GM19043 (cell line): ENCODE measurements around the gene TUBE1.
"Not testable (repeated sequence)": the region's sequence is repeated elsewhere in the genome, so short reads cannot be mapped to it uniquely, and the experiment has no call there.

Experiments
- ATAC-seq: cut with Tn5 transposase; IDR thresholded peaks from one replicate; pipeline ENCODE4 v1.9.1; 2021; ENCODE audit warnings: low read depth; ENCODE audit not compliant: unreplicated experiment

Gene TUBE1, protein sequence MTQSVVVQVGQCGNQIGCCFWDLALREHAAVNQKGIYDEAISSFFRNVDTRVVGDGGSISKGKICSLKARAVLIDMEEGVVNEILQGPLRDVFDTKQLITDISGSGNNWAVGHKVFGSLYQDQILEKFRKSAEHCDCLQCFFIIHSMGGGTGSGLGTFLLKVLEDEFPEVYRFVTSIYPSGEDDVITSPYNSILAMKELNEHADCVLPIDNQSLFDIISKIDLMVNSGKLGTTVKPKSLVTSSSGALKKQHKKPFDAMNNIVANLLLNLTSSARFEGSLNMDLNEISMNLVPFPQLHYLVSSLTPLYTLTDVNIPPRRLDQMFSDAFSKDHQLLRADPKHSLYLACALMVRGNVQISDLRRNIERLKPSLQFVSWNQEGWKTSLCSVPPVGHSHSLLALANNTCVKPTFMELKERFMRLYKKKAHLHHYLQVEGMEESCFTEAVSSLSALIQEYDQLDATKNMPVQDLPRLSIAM

DNA sequence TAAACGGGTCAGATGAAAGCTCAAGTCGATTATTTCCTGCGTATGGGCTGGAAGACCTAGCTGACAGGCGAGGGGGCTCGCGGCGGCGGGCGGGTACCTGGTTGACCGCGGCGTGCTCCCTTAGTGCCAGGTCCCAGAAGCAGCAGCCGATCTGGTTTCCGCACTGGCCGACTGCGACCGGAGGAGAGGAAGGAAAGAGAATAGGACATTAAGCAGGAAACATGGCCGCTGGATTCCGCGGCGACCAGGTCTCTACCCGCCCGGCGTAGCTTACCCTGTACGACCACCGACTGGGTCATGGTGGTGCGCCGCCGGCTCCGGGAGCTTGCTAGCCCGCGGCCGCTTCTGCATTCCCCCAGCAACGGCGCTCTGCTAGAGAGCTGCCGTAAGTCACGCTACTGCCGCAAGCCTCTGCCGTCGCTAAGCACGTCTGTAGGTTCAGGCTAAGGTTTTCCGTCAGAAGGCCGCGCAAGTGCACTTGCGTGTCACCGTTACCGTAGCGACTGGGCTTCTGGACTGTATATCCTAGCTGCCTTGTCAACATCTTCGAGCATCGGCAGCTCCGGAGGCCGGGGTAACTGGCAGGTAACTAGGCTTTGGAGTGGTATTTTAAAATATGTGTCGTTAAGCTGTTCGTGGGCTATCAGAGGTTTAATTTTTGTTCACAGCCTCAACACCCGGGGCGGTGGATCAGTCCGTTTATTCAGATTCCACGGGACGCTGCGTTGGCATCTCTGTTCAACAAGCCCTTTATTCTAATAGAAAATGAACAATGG, at the start of gene TUBE1, which contains the start of gene FAM229B:
Gene TUBE1 (minus strand): TSS at position 347 of the 776 bp plus-strand sequence. CDS start 48 bp downstream, at position 299.
Gene FAM229B (plus strand): TSS at position 456 of the 776 bp plus-strand sequence. CDS start 11,693 bp downstream, outside the sequence.
- ATAC-seq: peak; percentile 95

DNA sequence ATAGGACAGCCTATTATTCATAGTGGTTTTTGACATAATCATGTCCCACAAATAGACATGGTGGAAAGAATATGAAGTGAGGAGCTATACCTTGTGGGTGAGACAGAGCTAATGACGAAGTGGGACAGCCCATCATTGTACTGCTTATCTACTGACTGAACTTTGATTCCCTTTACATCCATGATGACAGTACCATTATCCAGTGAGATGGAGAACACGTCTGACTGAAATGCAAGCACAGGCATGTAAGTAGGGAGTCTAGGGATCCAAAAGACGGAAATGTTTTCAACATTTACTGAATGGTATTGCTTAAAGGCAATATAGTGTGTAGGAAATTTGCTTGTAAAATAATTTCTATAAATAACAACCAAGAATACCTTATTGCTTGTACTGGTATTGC, 43.6 kb upstream of the TUBE1 start:
- no peak for ATAC-seq

DNA sequence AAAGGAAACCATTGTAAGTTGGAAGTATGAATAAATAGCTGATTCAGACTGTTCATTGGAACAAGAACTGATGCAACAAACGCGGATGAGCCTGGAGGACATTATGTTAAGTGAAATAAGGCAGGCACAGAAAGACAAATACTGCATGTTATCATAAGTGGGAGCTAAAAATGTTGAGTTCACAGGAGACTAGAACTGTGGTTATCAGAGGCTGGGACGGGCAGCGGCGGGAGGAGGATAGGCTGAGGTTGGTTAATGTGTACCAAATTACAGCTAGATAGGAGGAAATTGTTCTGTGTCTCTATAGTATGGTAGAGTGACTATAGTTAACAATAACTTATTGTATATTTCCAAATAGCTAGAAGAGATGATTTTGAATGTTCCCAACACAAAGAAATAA, 40.9 kb upstream of the TUBE1 start:
- ATAC-seq: no peak

DNA sequence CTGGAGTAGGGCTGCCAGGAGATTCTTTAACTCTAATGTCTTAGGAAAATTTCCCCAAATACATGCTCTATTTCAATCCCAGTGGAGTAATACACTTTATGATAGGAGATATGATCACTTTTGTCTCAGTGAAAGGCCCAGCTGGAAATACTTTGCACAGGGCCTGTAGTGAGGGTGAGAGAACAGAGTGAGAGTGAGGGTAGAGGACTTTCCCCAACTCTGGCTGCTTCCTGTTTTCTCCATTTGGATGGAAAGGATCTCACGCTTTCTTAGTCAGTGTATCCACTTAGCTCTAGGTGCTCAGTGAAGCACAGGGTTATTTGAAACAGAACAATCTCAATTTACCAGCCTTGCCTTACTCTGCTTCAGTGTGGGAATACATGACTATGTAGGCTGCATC, 36.7 kb upstream of the TUBE1 start:
- no peak for ATAC-seq

DNA sequence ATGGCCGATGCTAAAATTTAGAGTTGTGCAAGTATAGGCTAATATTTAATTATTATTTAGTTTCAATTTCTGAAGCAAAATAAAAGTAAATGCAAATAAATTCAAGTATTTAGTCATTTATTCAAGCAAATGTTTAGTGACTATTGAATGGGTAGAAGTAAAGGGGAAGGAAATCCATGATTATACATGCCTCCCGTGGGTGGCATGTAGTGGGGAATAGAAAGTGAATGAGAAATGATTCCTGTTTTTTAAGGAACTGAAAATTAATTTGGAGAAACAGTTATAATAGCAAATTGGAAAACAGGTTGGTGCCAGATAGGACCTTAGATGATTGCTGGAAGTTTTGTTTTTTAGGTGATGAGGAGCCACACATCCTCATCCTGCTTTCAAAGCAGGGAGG, 35.5 kb upstream of the TUBE1 start:
- no peak for ATAC-seq

DNA sequence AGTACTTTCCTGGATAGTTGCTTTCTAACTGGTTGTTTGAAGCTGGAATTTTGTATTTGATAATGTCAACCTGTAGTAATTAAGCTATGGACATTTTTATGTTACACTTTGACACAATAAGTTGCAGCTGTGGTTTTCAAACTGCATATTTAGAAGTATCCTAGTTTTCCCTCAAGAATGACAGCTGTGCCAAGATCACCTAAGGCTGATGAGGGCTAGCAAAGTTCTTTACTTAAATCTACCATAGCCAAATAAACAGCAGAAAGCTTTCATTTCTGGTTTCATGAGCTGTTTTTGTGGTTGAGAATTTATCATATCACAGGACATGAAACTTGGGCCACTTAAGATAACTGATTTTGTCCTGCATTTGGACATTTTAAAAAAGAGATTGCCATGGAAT, 30.8 kb upstream of the TUBE1 start:
- ATAC-seq: no peak

DNA sequence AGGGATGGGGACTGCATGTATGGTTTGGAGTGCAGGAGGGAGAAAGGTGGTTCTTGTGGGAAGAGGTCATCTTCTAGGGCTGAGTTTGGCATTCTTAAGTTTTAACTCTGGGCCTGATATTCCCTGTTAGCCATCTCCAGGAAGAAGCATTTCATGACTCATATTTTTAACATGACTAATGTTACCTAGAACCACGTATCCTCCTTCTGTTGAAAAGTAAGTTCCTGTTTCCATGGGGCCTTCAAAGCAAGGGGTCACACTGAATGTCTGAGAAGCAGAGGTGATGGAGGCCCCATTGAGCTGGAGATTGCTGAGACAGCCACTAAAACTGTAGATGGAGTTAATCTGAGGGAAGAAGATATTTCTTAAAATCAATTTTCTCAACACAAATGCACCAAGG, 30.3 kb upstream of the TUBE1 start:
- no peak for ATAC-seq

DNA sequence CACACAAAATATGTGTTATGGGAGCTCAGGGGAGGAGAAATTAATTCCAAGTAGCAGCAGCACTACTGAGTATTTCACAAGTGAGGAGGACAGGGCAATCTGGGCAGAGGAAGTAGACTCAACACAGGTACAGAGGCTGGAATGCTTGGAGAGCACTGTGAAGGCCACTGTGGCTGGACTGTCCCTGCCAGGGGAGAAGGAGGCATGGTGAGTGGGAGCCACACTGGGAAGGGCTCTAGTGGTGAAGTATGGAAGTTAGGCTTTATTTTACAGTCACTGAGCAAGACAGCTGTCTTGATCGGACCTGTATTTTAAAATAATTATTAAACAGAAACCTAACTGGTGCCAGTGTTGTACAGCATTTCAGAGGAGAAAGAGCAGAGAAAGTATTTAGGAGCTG, 28.9 kb upstream of the TUBE1 start:
- ATAC-seq: no peak

DNA sequence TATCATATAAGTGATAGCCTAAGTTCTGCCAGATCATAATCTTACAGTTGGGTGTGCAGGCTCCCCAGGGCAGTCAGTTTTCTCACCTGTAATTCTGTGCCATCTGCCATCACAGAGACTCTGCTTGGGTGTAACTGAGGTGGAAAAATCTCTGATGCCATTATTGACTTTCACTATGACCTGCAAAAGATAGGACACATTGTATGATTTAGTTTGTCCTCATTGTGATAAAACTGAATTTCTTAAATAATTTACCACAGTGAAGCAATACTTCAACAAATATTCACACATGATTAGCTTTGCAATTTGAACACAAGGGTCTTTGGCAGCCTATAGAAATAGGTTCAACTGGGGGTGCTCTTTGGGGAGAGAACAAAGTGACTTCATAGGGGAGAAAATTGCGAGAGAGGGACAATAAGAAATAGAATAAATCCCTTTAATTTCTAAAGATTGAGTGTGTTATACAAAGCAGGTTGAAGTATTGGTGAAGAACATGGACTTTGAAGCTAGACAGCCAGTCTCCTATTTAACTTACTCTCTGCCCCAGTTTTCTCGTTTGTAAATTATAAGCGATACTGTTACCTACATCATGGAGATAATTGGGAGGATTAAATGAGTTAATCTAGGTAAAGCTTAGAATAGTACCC, 27.4 kb upstream of the TUBE1 start:
- ATAC-seq: no peak

DNA sequence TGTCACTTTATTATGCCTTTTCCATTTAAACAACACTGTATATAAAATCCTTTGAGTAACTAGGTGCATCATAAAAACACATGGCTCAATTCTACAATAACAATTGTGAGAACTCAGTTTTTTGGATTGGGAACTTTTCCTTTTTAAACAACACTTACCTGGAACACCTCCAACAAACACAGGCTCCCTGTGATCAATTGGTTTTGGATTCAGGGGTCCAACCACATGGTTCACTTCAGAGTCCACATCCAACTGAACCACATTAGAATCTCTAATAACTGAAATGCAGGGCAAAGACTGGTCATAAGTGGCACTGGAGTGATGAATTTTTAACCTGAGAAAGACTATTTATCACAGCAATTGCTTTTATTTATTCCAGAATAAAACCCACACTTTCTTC, 26.6 kb upstream of the TUBE1 start:
- ATAC-seq: no peak

DNA sequence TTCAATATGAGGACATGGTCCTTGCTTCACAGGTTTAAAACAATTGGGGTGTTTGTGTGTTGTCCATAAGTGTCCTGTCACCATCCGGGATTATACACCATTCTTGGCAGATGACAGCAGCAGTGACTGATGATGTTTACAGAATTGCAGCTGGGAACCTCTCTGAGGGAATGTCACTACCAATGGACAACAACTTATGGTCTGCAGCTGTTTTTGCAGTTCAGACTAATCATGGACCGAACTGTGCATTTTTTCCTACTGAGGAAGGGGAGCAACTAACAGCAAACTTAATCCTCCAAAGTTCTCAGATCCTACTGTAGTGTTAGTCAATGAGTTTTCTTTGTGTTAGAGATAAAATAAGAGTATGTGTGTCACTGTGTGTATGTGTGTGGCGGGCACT, 26.1 kb upstream of the TUBE1 start:
- ATAC-seq: no peak

DNA sequence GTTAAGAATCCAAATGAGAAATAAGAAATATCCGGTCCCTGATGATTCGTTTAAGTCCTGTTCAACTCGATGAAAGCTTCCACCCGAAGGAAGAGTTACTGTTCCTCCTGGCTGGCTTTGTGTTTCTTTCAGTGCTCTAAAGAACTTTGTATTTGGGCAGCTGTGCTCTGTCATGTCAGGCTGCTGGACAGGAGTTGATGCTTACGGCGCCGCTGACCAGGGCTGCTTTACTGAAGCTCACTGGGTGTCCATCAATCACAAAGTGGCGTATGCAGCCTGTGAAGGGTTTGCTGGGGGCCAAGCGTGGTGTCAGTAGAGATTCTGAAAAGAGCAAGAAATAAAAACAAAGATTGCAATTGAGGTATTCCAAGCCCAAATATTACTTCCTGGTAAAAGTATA, 22.0 kb upstream of the TUBE1 start:
- ATAC-seq: no peak

DNA sequence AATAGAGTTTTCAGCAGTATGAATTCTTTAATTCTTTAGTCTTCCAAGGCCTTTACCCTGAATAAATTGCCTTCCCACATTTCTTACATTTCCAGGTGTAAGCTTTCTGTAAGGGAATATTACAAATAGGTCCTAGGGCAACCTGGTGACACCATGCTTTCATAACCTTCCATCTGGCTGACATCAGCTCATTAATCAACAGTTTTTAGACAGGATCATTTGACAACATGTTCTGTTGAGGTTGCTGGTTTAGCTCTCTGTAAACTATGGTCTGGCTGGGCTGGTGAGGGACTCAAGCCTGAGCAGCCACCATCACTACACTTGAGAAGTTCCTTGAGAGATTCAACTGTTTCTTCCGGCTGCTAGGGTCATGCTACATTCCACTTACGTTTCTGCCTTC, 19.3 kb upstream of the TUBE1 start:
- ATAC-seq: no peak

DNA sequence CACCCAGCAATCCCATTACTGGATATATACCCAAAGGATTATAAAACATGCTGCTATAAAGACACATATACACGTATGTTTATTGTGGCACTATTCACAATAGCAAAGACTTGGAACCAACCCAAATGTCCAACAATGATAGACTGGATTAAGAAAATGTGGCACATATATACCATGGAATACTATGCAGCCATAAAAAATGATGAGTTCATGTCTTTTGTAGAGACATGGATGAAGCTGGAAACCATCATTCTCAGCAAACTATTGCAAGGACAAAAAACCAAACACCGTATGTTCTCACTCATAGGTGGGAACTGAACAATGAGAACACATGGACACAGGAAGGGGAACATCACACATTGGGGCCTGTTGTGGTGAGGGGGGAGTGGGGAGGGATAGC, 18.7 kb upstream of the TUBE1 start:
- not testable (repeated sequence) for ATAC-seq

DNA sequence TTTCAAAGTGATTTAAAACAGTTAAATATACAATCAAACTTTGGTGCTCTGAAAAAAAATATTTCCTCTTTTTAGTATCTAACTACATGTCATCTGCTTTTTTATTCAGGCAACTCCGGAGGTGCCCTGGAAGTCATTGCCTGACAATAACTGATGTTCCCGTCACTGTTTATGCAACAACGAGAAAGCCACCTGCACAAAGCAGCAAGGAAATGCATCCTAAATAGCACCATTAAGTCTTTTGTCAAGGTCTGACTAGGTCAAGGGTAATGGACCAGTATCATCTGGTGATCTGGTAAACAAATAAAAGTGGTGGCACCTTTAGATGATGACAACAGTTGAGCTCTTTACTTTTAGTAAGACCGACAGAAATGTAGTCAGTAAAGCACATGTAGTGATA, 13.3 kb upstream of the TUBE1 start:
- no peak for ATAC-seq

DNA sequence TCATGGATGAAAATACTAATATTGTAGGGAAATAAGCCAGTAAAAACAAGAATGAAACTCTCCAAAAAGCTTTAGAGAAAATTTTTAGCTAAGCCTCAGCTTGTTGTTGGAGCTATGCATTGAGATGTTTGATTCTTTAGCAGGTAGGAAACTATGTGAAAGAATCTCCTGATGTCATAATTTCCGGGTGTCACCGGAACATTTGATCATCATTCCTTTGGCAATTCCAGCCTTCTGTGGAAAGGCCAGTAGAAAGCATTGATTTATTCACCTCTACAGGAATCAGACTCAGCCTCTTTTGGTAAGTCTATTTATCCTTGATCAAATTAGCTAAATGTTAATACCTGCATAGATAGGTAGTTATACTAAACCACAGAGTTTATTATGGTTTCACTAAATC, 9.6 kb upstream of the TUBE1 start:
- no peak for ATAC-seq

DNA sequence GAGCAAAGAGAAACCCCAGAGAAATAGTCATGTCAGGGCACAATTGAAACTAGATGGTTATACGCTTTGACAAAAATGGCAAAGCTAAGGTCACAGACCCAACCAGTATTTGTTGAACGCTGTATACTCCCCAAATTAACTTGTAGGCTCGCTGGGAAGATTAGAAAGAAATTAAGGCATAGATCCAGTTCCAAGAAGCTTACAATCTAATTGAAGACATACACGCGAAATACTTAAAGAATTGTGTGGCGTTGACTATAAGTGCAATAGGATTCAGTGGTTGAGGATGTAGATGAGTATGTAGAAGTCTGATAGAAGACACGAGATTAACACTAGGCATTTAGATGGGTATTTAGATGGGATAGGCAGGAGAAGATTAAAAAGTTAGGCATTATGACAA, 634 bp upstream of the TUBE1 start:
- no peak for ATAC-seq

DNA sequence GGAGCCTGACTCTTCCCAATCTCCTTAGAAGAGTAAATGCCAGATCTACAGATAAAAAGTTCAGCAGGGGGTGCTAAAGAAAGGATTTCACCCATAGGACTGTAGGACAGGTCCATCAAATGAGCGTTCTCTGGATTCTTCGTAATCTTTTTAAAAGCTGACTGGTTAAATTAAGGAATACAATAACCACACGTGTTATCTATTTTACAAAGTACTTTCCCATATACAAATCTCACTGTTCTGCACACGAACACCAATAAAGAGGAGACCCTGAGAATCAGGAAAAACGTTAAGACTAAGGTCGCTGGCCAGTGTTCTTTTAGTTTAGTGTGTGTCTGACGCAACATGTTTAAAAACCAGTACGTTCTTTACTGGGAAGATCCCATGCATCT, 542 bp downstream of the TUBE1 start:
- ATAC-seq: peak; percentile 16

DNA sequence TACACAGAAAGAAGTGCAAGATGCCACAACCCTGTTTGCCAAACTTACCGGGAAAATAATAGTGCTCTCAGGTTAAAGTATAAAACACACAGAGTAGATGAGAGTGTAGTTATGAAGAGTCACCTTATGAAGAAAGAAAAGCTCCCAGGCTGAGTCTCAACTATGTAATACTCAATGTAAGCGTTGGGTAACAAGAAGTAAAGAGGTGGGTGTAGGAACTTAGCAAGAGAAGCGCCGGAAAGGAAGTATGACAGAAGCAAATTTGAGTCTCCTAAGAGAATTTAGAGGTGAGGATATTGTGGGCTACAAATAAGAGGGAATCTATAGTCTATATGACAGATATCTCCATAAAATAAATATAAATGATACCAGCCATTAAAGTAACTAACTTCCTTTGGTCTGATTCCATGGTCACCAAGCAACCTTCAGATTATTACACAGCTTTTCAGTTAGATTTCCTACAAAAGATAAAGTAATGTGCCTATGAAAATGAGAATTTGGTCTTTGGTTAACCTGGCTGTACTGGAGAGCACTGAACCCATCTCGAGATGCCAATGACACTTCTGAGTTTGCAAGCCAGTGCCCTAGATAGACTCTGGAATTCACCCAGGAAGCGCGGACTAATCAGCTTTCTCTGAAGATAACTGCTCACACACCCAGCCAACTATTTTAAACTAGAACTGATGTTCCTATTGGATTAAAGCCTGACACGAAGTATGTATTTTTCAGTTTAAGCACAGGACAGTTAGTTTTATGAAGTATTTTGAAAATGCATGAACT, 1.8 kb downstream of the TUBE1 start:
- ATAC-seq: no peak

DNA sequence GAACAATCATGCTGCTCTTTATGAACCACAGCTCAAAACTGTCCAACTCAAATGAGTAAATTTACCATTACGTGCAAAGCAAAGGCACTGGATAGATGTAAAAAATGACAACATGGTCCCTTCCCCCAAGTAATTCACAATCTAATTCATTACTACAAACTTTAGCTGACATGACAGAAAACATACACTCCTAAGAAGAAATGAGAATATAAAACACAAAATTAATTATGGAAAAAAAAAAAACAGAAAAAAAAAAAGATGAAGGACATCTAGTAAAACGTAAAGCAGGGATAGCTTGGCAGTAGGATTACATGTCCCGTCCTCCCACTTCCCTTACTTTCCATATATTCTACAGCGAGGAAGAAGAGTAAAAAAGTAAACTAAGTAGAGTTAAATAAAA, 5.7 kb downstream of the TUBE1 start:
- no peak for ATAC-seq
